Dermis lymphatic vessel endothelial cell (primary cell): ENCODE measurements around the gene PRORP. TPM values are rescaled to one million over a fixed set of nuclear protein-coding genes. Genes with fewer than 3 reads are reported as not detected.

ENCODE experiments used
- total RNA-seq: library from RNA; depleted of rRNA; stranded (reverse); fragments of >200 nt; gene quantifications from 2 replicates; pipeline ENCODE4 v1.2.1, GENCODE V29; 2014

The PRORP gene
- total RNA-seq: 18.7 and 24.6 TPM in 2 replicates

DNA sequence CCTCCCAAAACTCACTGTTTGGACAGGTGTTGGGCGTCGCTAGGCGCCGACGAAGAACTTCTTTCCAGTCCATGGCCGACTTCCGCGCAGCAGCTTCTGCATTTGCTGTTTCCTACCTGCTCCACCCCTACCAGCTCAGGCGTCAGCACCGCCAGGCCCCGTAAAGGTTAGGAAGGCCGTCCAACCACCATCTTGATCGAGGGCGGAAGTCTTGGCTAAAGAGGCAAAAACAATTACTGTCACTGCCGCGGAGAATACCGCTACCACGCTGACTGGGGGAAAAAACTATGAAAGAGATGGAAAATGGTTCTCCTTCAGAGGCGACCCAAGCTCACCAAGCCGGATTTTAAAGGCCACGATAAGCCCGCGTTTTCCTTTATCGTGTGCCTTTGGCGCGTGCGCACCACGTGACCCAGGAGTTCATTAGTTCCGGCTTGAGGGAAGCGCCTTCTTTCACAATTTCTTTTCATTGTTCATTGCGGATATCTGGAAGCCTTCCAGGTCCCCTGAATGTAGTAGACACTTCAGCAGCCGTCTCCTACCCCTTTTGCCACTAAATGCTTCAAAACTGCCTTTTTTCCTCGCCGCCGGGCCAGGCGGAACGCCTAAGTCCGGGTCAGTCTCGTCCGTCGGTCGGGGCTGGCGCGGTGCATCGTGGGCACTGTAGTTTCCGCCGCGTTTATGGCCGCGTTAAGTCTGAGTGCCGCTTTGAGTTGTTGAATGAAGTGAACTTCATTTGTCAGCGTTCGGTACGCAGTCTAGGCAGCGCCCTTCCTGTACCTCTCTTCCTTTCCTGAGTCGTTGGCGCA, at the start of gene PRORP, which contains the start of gene PPP2R3C:
Gene PRORP, plus strand, starts transcription at position 666 of the 809 bp plus-strand sequence. CDS start 694 bp downstream, outside the sequence.
Gene PPP2R3C, minus strand, starts transcription at position 104 of the 809 bp plus-strand sequence. Its CDS starts 31 bp downstream, at position 73.

Other genes starting within 250 kb of the PRORP start
- 24.4 and 42.8 TPM in 2 replicates for gene BAZ1A, start 247.2 kb upstream of the PRORP start, total RNA-seq
- gene SRP54, start 139.6 kb upstream of the PRORP start, total RNA-seq: 56.1 and 63.9 TPM in 2 replicates
- gene FAM177A1, start 76.3 kb upstream of the PRORP start, total RNA-seq: 38.0 and 39.1 TPM in 2 replicates
- gene PPP2R3C, start 562 bp upstream of the PRORP start, total RNA-seq: 36.3 and 49.6 TPM in 2 replicates
- 186 and 210 TPM in 2 replicates for gene PSMA6, start 169.8 kb downstream of the PRORP start, total RNA-seq